Posterior cingulate gyrus (tissue), 11 donors: ENCODE data around the gene TDRD1.

Source experiments
- DNase-seq, 10 donors: peaks; one replicate each; pipeline versions ENCODE4 v3.0.0 to v3.0.0-alpha.2; 2020 to 2021; ENCODE audit warnings: mixed read lengths in 3 of 10
- intact Hi-C: fragments of 100-400 bp; cut with DNase I; formaldehyde crosslinking; loops from one replicate; pipeline ENCODE4 v1.15.1; 2023

TDRD1 gene

GRCh38 chr10:114281461-114281860, 102.3 kb downstream of the TDRD1 start:
- DNase-seq: no peak
- intact Hi-C loops: no loop called here
